Measurements from ENCODE around the gene CLDN18.

DNA sequence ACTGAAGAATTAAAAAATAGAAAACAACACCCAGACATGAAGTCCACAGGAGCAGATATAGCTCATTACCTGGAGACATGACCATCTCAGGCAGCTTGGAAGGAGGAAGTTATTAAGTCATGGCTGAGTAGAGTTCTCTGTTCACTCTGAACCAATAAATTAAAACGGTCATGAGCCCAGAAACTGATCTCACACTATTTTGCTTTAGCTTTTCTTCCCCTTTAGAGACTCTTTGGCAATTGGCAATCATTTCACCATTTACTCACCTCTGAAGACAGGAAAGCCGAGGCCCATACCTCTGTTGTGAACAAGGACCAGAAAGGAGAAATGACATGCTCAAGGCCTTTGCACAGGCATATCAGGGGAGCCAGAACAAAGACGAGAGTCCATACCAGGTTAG lies 26.6 kb downstream of the CLDN18 start:
- TF ChIP-seq, protein P1, sequence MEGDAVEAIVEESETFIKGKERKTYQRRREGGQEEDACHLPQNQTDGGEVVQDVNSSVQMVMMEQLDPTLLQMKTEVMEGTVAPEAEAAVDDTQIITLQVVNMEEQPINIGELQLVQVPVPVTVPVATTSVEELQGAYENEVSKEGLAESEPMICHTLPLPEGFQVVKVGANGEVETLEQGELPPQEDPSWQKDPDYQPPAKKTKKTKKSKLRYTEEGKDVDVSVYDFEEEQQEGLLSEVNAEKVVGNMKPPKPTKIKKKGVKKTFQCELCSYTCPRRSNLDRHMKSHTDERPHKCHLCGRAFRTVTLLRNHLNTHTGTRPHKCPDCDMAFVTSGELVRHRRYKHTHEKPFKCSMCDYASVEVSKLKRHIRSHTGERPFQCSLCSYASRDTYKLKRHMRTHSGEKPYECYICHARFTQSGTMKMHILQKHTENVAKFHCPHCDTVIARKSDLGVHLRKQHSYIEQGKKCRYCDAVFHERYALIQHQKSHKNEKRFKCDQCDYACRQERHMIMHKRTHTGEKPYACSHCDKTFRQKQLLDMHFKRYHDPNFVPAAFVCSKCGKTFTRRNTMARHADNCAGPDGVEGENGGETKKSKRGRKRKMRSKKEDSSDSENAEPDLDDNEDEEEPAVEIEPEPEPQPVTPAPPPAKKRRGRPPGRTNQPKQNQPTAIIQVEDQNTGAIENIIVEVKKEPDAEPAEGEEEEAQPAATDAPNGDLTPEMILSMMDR (IDR thresholded peaks at IDR 0.05; ENCODE audit: control extremely low read depth in 1 of 3, insufficient read depth in 1 of 3, low read depth in 1 of 3, low read length in 3 of 3) = no peak
- TF ChIP-seq KDM1A (IDR thresholded peaks at IDR 0.05; ENCODE audit: borderline replicate concordance, low read length) (no peak), BACH1 (IDR thresholded peaks at IDR 0.05; ENCODE audit: low read length) (no peak), BCL11A (IDR thresholded peaks at IDR 0.05; ENCODE audit: low read depth in 2 of 2, low read length in 2 of 2) (no peak), TAF1 (IDR thresholded peaks at IDR 0.05; ENCODE audit: low read depth, low read length) (no peak), POLR2AphosphoS5 (IDR thresholded peaks at IDR 0.05; ENCODE audit: low read depth, low read length) (no peak), YY1 (IDR thresholded peaks at IDR 0.05; ENCODE audit: low read depth, low read length) (no peak), SP2 (IDR thresholded peaks at IDR 0.05; ENCODE audit: low read length) (no peak), JUND (IDR thresholded peaks at IDR 0.05; ENCODE audit: low read length) (no peak), TBP (IDR thresholded peaks at IDR 0.05; ENCODE audit: low read depth, low read length) (no peak)
